Measurements from ENCODE around the gene RPS15.

Gene RPS15

GRCh38 chr19:1483131-1483978, 45.2 kb downstream of the RPS15 start:
- DNase-seq (ENCODE audit: low read depth): no peak
- H3K4me3 ChIP-seq (ENCODE audit: low read depth, low read length): no peak overlapping the region
- no peak for TF ChIP-seq CTCF (IDR thresholded peaks at IDR 0.05; ENCODE audit: control insufficient read depth, extremely low read depth, insufficient read depth)

- H3K4me3 ChIP-seq (ENCODE audit: low read depth, low read length): no peak overlapping the region
- no peak for DNase-seq (ENCODE audit: low read depth)
- no peak for TF ChIP-seq CTCF (IDR thresholded peaks at IDR 0.05; ENCODE audit: control insufficient read depth, extremely low read depth, insufficient read depth)
Measured at GRCh38 chr19:1483979-1484428, 45.8 kb downstream of the RPS15 start.

- no peak for DNase-seq (ENCODE audit: low read depth)
- no peak overlapping the region for H3K4me3 ChIP-seq (ENCODE audit: low read depth, low read length)
- no peak for TF ChIP-seq CTCF (IDR thresholded peaks at IDR 0.05; ENCODE audit: control insufficient read depth, extremely low read depth, insufficient read depth)
Measured at GRCh38 chr19:1486720-1487575, 48.8 kb downstream of the RPS15 start.

GRCh38 chr19:1487576-1488281, 49.5 kb downstream of the RPS15 start:
- no peak for DNase-seq (ENCODE audit: low read depth)
- no peak for TF ChIP-seq CTCF (IDR thresholded peaks at IDR 0.05; ENCODE audit: control insufficient read depth, extremely low read depth, insufficient read depth)
- no peak overlapping the region for H3K4me3 ChIP-seq (ENCODE audit: low read depth, low read length)

GRCh38 chr19:1488282-1488601, 50.0 kb downstream of the RPS15 start:
- no peak for TF ChIP-seq CTCF (IDR thresholded peaks at IDR 0.05; ENCODE audit: control insufficient read depth, extremely low read depth, insufficient read depth)
- no peak for DNase-seq (ENCODE audit: low read depth)
- no peak overlapping the region for H3K4me3 ChIP-seq (ENCODE audit: low read depth, low read length)

GRCh38 chr19:1489463-1490310, 51.5 kb downstream of the RPS15 start:
- TF ChIP-seq CTCF (IDR thresholded peaks at IDR 0.05; ENCODE audit: control insufficient read depth, extremely low read depth, insufficient read depth): no peak
- H3K4me3 ChIP-seq (ENCODE audit: low read depth, low read length): peak overlapping the region; percentile 69
- DNase-seq (ENCODE audit: low read depth): no peak
